B cell (primary cell): Measurements from ENCODE around the gene CYB5RL.

Source experiments
- EZH2 ChIP-seq: IDR thresholded peaks from 2 replicates; pipeline ENCODE4 v1.6.1; 2012; ENCODE audit warnings: borderline replicate concordance, low read depth, mild to moderate bottlenecking, moderate library complexity, low read length; ENCODE audit not compliant: insufficient read depth, poor library complexity, severe bottlenecking
- TF ChIP-seq, protein P1 (sequence below): fragments of 200-600 bp; IDR thresholded peaks from one replicate; pipeline ENCODE4 v1.8.0; 2022; ENCODE audit warnings: antibody characterized with exemption, mild to moderate bottlenecking

DNA sequence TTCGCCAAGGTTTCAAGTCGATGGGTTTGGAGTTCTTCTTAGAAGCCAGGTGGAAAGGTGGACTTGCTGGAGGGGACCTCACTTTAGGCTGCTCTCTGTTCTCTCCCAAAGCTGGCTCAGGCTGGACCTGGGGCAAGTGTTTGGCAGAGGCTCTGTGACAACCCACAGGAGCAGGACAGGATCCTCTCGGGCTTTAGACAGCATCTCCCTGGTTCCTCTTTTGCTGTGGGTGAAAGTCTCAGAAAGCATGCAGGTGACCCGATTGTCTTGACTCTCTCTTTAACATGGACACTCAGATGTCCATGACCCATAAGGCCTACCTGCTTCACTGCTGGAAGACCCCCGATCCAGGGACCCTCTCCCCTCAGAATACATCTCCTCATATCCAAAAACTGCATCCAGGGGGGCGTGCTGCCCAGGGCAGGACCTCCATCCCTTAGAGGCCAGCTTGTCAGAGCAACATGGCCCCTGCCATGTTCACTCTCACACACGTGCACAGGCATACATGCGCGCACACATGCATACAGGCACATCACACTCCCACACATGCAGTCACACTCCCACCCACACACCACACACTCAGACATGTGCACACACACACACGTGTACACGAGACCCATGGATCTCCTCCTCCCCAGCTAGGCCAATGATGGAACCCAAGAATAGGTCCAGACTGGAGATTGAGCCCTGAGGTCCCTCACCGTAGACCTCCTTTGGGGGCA lies 21.4 kb upstream of the CYB5RL start:
- TF ChIP-seq, protein P1, sequence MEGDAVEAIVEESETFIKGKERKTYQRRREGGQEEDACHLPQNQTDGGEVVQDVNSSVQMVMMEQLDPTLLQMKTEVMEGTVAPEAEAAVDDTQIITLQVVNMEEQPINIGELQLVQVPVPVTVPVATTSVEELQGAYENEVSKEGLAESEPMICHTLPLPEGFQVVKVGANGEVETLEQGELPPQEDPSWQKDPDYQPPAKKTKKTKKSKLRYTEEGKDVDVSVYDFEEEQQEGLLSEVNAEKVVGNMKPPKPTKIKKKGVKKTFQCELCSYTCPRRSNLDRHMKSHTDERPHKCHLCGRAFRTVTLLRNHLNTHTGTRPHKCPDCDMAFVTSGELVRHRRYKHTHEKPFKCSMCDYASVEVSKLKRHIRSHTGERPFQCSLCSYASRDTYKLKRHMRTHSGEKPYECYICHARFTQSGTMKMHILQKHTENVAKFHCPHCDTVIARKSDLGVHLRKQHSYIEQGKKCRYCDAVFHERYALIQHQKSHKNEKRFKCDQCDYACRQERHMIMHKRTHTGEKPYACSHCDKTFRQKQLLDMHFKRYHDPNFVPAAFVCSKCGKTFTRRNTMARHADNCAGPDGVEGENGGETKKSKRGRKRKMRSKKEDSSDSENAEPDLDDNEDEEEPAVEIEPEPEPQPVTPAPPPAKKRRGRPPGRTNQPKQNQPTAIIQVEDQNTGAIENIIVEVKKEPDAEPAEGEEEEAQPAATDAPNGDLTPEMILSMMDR, result no peak
- no peak for TF ChIP-seq EZH2
